Caco-2 (cell line): Measurements from ENCODE around the gene RTF1. TPM values are rescaled to one million over a fixed set of nuclear protein-coding genes. Genes with fewer than 3 reads are reported as not detected.

ENCODE experiments used
- BruUV-seq: library from RNA; stranded (reverse); fragments of 400-500 nt; replicated peaks from 2 replicates; lab custom pipeline; 2021; lab: Mats Ljungman, UMichigan
- CTCF ChIA-PET: fragments of 300-600 bp; sonication (Branson Sonifier 250); formaldehyde crosslinking; loops from one replicate; lab custom pipeline; 2022; ENCODE audit warnings: antibody characterized with exemption; lab: Charles Lee
- POLR2A ChIA-PET: fragments of 300-600 bp; sonication (Branson Sonifier 250); formaldehyde crosslinking; loops from one replicate; lab custom pipeline; 2022; ENCODE audit warnings: antibody characterized with exemption; lab: Charles Lee
- DNase-seq, 2 experiments: peaks; one replicate each; pipeline versions ENCODE4 v3.0.0 to v3.0.0-alpha.2; 2020 to 2022
- H3K27me3 ChIP-seq: replicated peaks from 2 replicates; pipeline ENCODE4 v1.6.0; 2011; ENCODE audit warnings: low read length; ENCODE audit not compliant: control insufficient read depth, insufficient read depth
- H3K36me3 ChIP-seq: 2 replicates; pipeline ENCODE4 v1.5.1; 2011; ENCODE audit warnings: low read length; ENCODE audit not compliant: control insufficient read depth, insufficient read depth
- H3K4me1 ChIP-seq: fragments of 250-450 bp; sonication (Bioruptor Pico); 2 replicates; pipeline ENCODE4 v1.5.1; 2020; ENCODE audit warnings: mild to moderate bottlenecking
- H3K4me3 ChIP-seq: 2 replicates; pipeline ENCODE4 v1.5.1; 2011; ENCODE audit warnings: low read depth, mild to moderate bottlenecking, control low read depth, low read length
- H3K9me3 ChIP-seq: fragments of 250-450 bp; sonication (Bioruptor Pico); 2 replicates; pipeline ENCODE4 v1.5.1; 2020; ENCODE audit warnings: mild to moderate bottlenecking, moderate library complexity
- H3K27ac Mint-ChIP-seq: one replicate; pipeline ENCODE4 v1.8.0; 2022; ENCODE audit warnings: mixed read lengths; ENCODE audit not compliant: unreplicated experiment
- H3K27me3 Mint-ChIP-seq: one replicate; pipeline ENCODE4 v1.8.0; 2022; ENCODE audit warnings: mixed read lengths; ENCODE audit not compliant: insufficient read depth, unreplicated experiment
- H3K36me3 Mint-ChIP-seq: one replicate; pipeline ENCODE4 v1.8.0; 2022; ENCODE audit warnings: mild to moderate bottlenecking, mixed read lengths; ENCODE audit not compliant: insufficient read depth, unreplicated experiment
- H3K4me1 Mint-ChIP-seq: one replicate; pipeline ENCODE4 v1.8.0; 2022; ENCODE audit warnings: low read depth, mixed read lengths; ENCODE audit not compliant: unreplicated experiment
- H3K4me3 Mint-ChIP-seq: one replicate; pipeline ENCODE4 v1.8.0; 2022; ENCODE audit warnings: mild to moderate bottlenecking, moderate library complexity, mixed read lengths; ENCODE audit not compliant: unreplicated experiment
- H3K9me3 Mint-ChIP-seq: one replicate; pipeline ENCODE4 v1.8.0; 2022; ENCODE audit warnings: mixed read lengths; ENCODE audit not compliant: unreplicated experiment
- CTCF ChIP-seq, 2 experiments: fragments of 200-600 bp in 1 of 2; IDR thresholded peaks; 1 replicate in 1 of 2; 2 replicates in 1 of 2; pipeline versions ENCODE4 v1.5.1 to v1.8.0; 2011 to 2022; ENCODE audit warnings: antibody characterized with exemption in 1 of 2, control low read depth in 1 of 2, inconsistent platforms in 1 of 2, low read depth in 1 of 2, low read length in 1 of 2, mild to moderate bottlenecking in 1 of 2, moderate library complexity in 1 of 2; ENCODE audit not compliant: insufficient read depth in 1 of 2, severe bottlenecking in 1 of 2, unreplicated experiment in 1 of 2
- intact Hi-C: fragments of 100-400 bp; cut with micrococcal nuclease; formaldehyde crosslinking; loops from one replicate; pipeline ENCODE4 v1.10.0; 2022; ENCODE audit not compliant: unreplicated experiment
- total RNA-seq: library from RNA; stranded (reverse); gene quantifications from 2 replicates; pipeline ENCODE4 v1.2.3, GENCODE V29; 2022

RTF1 gene
- total RNA-seq, 1 experiment from 2014 or later = 40.8 TPM

DNA sequence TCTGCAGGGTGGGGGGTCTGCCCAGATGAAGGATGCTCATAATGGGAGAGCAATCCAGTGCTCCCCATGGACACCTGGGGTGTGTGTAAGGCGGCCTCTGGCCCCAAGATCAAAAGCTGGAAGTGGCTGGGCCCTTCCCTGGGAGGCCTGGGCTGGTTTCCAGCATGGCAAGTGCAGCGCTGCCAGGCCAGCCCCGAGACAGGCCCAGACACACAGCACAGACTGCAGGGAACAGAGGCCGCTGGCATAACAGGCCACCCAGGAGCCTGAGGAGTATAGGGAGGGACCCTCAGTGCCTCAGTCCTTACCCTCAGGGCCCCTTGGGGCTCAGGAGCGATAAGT is 86.7 kb downstream of the RTF1 start:
- Histone ChIP-seq H3K4me3 (no peak overlapping the region), H3K27me3 (no peaks in the 10 kb centered on the region), H3K9me3 (no peaks in the 10 kb centered on the region), H3K4me1 (no peaks in the 10 kb centered on the region), H3K36me3 (no peaks in the 10 kb centered on the region; the same call in 1 of the 2 replicates)
- Mint-ChIP-seq H3K27ac (no peak overlapping the region), H3K36me3 (peaks cover 13% of the 10 kb centered on the region), H3K9me3 (no peaks in the 10 kb centered on the region), H3K27me3 (no peaks in the 10 kb centered on the region), H3K4me3 (no peak overlapping the region), H3K4me1 (no peaks in the 10 kb centered on the region)
- POLR2A ChIA-PET = no interaction called here
- intact Hi-C loops = no loop called here
- TF ChIP-seq CTCF (IDR thresholded peaks at IDR 0.05; ENCODE audit: insufficient read depth in 1 of 2, low read depth in 1 of 2, low read length in 1 of 2, severe bottlenecking in 1 of 2, unreplicated experiment in 1 of 2) = no peak
- no peak for DNase-seq
- BruUV-seq = no TSS peak
- CTCF ChIA-PET = no interaction called here

DNA sequence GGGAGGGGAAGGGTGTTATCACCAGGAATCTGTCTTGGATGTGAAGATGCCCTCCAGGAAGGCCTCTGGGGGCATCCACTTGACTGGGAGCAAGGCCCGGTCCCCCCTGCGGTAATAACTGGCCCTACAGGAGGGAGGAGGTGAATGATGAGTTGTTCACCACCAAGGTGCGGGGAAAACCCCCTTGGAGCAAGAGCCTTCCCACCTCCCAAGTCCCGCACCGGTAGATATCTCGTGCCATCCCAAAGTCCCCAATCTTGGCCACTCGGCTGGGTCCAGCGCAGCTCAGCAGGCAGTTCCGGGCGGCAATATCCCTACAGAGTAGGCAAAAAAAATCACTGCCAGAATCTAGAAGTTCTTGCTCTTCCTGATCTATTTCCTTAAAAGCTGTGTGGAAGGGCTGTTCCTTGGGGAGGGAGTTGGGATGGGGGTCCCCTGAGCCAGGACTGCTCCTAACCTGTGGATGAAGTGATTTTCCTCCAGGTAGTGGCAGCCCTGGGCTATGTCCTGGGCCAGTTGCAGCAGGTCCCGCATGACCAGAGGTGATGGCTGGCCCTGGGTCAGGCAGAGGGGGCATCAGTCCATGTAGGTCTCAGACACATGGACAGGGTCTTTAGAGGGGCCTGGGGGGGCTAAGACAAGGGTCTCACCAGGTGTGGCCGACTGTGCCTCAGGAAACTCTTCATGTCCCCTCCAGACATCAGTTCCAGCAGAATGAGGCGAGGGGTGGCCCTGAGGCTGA is 88.0 kb downstream of the RTF1 start:
- CTCF ChIA-PET = interaction anchor here (3.0 kb wide), 1 partner anchor 39 kb away, joined by 22 read pairs; no protein-coding TSS in a partner anchor
- Mint-ChIP-seq H3K9me3 (no peaks in the 10 kb centered on the region), H3K27me3 (no peaks in the 10 kb centered on the region), H3K4me3 (no peak overlapping the region), H3K4me1 (no peaks in the 10 kb centered on the region), H3K27ac (no peak overlapping the region), H3K36me3 (peaks cover 13% of the 10 kb centered on the region)
- Histone ChIP-seq H3K4me3 (no peak overlapping the region), H3K27me3 (no peaks in the 10 kb centered on the region), H3K4me1 (no peaks in the 10 kb centered on the region), H3K9me3 (no peaks in the 10 kb centered on the region), H3K36me3 (no peaks in the 10 kb centered on the region; the same call in 1 of the 2 replicates)
- BruUV-seq = no TSS peak
- no peak for TF ChIP-seq CTCF (IDR thresholded peaks at IDR 0.05; ENCODE audit: insufficient read depth in 1 of 2, low read depth in 1 of 2, low read length in 1 of 2, severe bottlenecking in 1 of 2, unreplicated experiment in 1 of 2)
- DNase-seq = no peak
- POLR2A ChIA-PET = interaction anchor here (0.6 kb wide), 1 partner anchor 62 kb away, joined by 5 read pairs; no protein-coding TSS in a partner anchor
- intact Hi-C loops = no loop called here

- intact Hi-C loops = no loop called here
- TF ChIP-seq CTCF (IDR thresholded peaks at IDR 0.05; ENCODE audit: insufficient read depth in 1 of 2, low read depth in 1 of 2, low read length in 1 of 2, severe bottlenecking in 1 of 2, unreplicated experiment in 1 of 2) = no peak
- BruUV-seq = no TSS peak
- H3K4me3 ChIP-seq = no peak overlapping the region
- Mint-ChIP-seq H3K27ac (no peak overlapping the region), H3K36me3 (peaks cover 13% of the 10 kb centered on the region), H3K9me3 (no peaks in the 10 kb centered on the region), H3K4me3 (no peak overlapping the region), H3K4me1 (no peaks in the 10 kb centered on the region), H3K27me3 (no peaks in the 10 kb centered on the region)
- no peaks in the 10 kb centered on the region for H3K4me1 ChIP-seq
- DNase-seq = no peak
- H3K27me3 ChIP-seq = no peaks in the 10 kb centered on the region
- no peaks in the 10 kb centered on the region; the same call in 1 of the 2 replicates for H3K36me3 ChIP-seq
- CTCF ChIA-PET = interaction anchor here (3.0 kb wide), 1 partner anchor 40 kb away, joined by 22 read pairs; no protein-coding TSS in a partner anchor
- H3K9me3 ChIP-seq = no peaks in the 10 kb centered on the region
- POLR2A ChIA-PET = interaction anchor here (0.6 kb wide), 1 partner anchor 63 kb away, joined by 5 read pairs; no protein-coding TSS in a partner anchor
Observed at GRCh38 chr15:41505776-41506175, 88.9 kb downstream of the RTF1 start.
